ENCODE measurements around the gene GAS6.

DNA sequence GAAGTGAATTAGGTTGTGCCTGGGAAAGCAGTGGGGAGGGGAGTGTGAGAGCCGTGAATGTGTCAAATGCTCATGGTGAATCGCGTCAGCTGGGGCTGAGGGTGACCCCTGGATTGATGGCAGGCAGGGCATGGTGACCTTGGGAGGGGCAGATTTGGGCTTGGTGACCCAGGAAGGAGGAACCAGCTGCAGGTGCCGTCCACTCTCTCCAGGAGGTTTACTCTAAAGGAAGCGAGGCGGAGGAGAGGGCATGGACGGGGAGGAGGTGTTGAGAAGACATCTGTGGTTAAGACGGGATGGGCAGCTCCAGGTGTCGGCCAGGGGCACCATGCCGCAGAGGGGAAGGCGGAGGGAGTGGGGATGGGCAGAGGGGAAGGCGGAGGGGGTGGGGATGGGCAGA lies 76.2 kb downstream of the GAS6 start:
- no peak for TF ChIP-seq POLR2AphosphoS5 (IDR thresholded peaks at IDR 0.05; ENCODE audit: low read depth, low read length)
- TF ChIP-seq ZFX (IDR thresholded peaks at IDR 0.05): no peak
- TF ChIP-seq POLR2A (IDR thresholded peaks at IDR 0.05; ENCODE audit: borderline replicate concordance, extremely low read depth, insufficient read depth, insufficient read length): no peak
- no peak for TF ChIP-seq EZH2 (IDR thresholded peaks at IDR 0.05)
- TF ChIP-seq, protein P1, sequence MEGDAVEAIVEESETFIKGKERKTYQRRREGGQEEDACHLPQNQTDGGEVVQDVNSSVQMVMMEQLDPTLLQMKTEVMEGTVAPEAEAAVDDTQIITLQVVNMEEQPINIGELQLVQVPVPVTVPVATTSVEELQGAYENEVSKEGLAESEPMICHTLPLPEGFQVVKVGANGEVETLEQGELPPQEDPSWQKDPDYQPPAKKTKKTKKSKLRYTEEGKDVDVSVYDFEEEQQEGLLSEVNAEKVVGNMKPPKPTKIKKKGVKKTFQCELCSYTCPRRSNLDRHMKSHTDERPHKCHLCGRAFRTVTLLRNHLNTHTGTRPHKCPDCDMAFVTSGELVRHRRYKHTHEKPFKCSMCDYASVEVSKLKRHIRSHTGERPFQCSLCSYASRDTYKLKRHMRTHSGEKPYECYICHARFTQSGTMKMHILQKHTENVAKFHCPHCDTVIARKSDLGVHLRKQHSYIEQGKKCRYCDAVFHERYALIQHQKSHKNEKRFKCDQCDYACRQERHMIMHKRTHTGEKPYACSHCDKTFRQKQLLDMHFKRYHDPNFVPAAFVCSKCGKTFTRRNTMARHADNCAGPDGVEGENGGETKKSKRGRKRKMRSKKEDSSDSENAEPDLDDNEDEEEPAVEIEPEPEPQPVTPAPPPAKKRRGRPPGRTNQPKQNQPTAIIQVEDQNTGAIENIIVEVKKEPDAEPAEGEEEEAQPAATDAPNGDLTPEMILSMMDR (IDR thresholded peaks at IDR 0.05 in 2 of 3, conservative IDR thresholded peaks at IDR 0.05 in 1 of 3; ENCODE audit: borderline replicate concordance in 1 of 3, insufficient read depth in 1 of 3, low read depth in 2 of 3, low read length in 2 of 3): no peak
- TF ChIP-seq EGR1 (IDR thresholded peaks at IDR 0.05; ENCODE audit: low read depth): no peak
- no peak for TF ChIP-seq ATF3 (IDR thresholded peaks at IDR 0.05)
- TF ChIP-seq ZNF274 (IDR thresholded peaks at IDR 0.05; ENCODE audit: low read depth, low read length): no peak
- no peak for TF ChIP-seq JUND (IDR thresholded peaks at IDR 0.05)
- TF ChIP-seq EZH2phosphoT487 (IDR thresholded peaks at IDR 0.05; ENCODE audit: borderline replicate concordance): no peak

All from HCT116 (cell line).